ENCODE results near the gene MAN1C1. TPM values are rescaled to one million over a fixed set of nuclear protein-coding genes. Genes with fewer than 3 reads are reported as not detected.

The MAN1C1 gene
- polyA plus RNA-seq, 3 donors = 14.8 to 16.0 (median 15.2) TPM

- DNase-seq (ENCODE audit: low read depth in 3 of 3, low spot score in 2 of 3) = no peak
These were observed 90.9 kb downstream of the MAN1C1 start for GRCh38 chr1:25707280-25708016.

GRCh38 chr1:25710583-25711347 lies 94.2 kb downstream of the MAN1C1 start:
- DNase-seq (ENCODE audit: low read depth in 3 of 3, low spot score in 2 of 3) = no peak

GRCh38 chr1:25711555-25712298 lies 95.1 kb downstream of the MAN1C1 start:
- DNase-seq (ENCODE audit: low read depth in 3 of 3, low spot score in 2 of 3) = no peak

GRCh38 chr1:25712299-25712970 lies 95.8 kb downstream of the MAN1C1 start:
- no peak for DNase-seq (ENCODE audit: low read depth in 3 of 3, low spot score in 2 of 3)

- DNase-seq (ENCODE audit: low read depth in 3 of 3, low spot score in 2 of 3) = no peak
These were observed 97.4 kb downstream of the MAN1C1 start for GRCh38 chr1:25713961-25714360.

GRCh38 chr1:25714372-25714931 lies 97.9 kb downstream of the MAN1C1 start:
- no peak for DNase-seq (ENCODE audit: low read depth in 3 of 3, low spot score in 2 of 3)

- no peak for DNase-seq (ENCODE audit: low read depth in 3 of 3, low spot score in 2 of 3)
These were observed 99.3 kb downstream of the MAN1C1 start for GRCh38 chr1:25715888-25716287.

- no peak for DNase-seq (ENCODE audit: low read depth in 3 of 3, low spot score in 2 of 3)
These were observed 99.7 kb downstream of the MAN1C1 start for GRCh38 chr1:25716320-25716719.

GRCh38 chr1:25718732-25719131 lies 102.1 kb downstream of the MAN1C1 start:
- no peak for DNase-seq (ENCODE audit: low read depth in 3 of 3, low spot score in 2 of 3)

- no peak for DNase-seq (ENCODE audit: low read depth in 3 of 3, low spot score in 2 of 3)
These were observed 104.0 kb downstream of the MAN1C1 start for GRCh38 chr1:25720624-25721023.

GRCh38 chr1:25723250-25723880 lies 106.8 kb downstream of the MAN1C1 start:
- DNase-seq (ENCODE audit: low read depth in 3 of 3, low spot score in 2 of 3) = no peak

- no peak for DNase-seq (ENCODE audit: low read depth in 3 of 3, low spot score in 2 of 3)
These were observed 107.6 kb downstream of the MAN1C1 start for GRCh38 chr1:25724201-25724600.

- no peak for DNase-seq (ENCODE audit: low read depth in 3 of 3, low spot score in 2 of 3)
These were observed 108.4 kb downstream of the MAN1C1 start for GRCh38 chr1:25724966-25725365.

- no peak for DNase-seq (ENCODE audit: low read depth in 3 of 3, low spot score in 2 of 3)
These were observed 108.9 kb downstream of the MAN1C1 start for GRCh38 chr1:25725482-25725881.

- no peak for DNase-seq (ENCODE audit: low read depth in 3 of 3, low spot score in 2 of 3)
These were observed 110.5 kb downstream of the MAN1C1 start for GRCh38 chr1:25727088-25727487.

GRCh38 chr1:25727635-25728286 lies 111.2 kb downstream of the MAN1C1 start:
- no peak for DNase-seq (ENCODE audit: low read depth in 3 of 3, low spot score in 2 of 3)

GRCh38 chr1:25728301-25728935 lies 111.8 kb downstream of the MAN1C1 start:
- no peak for DNase-seq (ENCODE audit: low read depth in 3 of 3, low spot score in 2 of 3)

GRCh38 chr1:25729045-25729444 lies 112.5 kb downstream of the MAN1C1 start:
- DNase-seq (ENCODE audit: low read depth in 3 of 3, low spot score in 2 of 3) = no peak
